Measurements from ENCODE around the gene PIGZ. TPM values are rescaled to one million over a fixed set of nuclear protein-coding genes. Genes with fewer than 3 reads are reported as not detected.

PIGZ gene
- total and polyA plus RNA-seq, 9 of the 15 experiments (the other 6 are each of a cell fraction or from before 2014, with no cell fraction given), result 0.15 to 1.8 (median 0.76) TPM

DNA sequence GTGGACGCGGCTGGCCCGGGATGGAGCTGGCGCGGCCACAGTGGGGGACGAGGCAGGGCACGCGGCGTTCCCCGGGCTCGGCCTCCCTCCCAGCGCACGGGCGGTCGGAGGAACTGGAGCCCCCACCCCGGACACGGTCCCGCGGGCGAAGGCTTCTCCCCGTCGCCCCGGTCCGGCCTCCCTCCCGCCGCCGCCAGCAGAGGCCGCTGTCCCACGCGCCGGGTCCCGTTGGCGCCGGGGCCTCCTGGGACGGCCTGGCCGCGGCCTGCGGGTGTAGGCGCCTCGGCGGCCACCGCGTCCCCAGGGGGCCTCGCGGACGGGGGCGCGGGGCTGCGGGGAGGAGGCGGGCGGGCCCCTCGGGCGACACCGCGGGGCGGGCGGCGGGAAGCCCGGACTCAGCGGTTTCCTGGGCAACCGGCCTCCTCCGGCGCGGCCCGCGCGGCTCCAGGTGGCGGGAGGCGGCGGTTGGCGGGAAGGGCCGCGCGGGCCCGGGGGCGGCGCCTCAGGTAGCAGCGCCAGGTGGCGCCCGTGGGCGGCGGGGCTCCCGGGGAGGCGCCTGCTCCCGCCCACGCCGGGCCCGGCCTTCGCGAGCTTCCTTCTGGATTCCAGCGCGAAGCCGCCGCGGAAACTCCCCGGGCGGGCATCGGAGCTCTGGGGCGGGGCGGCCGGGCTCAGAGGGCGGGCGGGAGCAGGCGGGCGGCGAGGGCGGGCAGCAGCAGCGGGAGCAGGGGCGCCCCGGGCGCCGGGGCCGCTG, 34.2 kb upstream of the PIGZ start (continued):
- TF ChIP-seq, protein P1, sequence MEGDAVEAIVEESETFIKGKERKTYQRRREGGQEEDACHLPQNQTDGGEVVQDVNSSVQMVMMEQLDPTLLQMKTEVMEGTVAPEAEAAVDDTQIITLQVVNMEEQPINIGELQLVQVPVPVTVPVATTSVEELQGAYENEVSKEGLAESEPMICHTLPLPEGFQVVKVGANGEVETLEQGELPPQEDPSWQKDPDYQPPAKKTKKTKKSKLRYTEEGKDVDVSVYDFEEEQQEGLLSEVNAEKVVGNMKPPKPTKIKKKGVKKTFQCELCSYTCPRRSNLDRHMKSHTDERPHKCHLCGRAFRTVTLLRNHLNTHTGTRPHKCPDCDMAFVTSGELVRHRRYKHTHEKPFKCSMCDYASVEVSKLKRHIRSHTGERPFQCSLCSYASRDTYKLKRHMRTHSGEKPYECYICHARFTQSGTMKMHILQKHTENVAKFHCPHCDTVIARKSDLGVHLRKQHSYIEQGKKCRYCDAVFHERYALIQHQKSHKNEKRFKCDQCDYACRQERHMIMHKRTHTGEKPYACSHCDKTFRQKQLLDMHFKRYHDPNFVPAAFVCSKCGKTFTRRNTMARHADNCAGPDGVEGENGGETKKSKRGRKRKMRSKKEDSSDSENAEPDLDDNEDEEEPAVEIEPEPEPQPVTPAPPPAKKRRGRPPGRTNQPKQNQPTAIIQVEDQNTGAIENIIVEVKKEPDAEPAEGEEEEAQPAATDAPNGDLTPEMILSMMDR (IDR thresholded peaks at IDR 0.05 in 2 of 3, conservative IDR thresholded peaks at IDR 0.05 in 1 of 3; ENCODE audit: insufficient read depth in 2 of 3, low read depth in 1 of 3, low read length in 3 of 3), result peak; percentile 48 to 83 (median 72)
- no peak for TF ChIP-seq DMBX1 (CRISPR knock-in tag; IDR thresholded peaks at IDR 0.05; ENCODE audit: borderline replicate concordance)
- TF ChIP-seq ZNF140 (CRISPR knock-in tag; IDR thresholded peaks at IDR 0.05), result no peak
- no peak for TF ChIP-seq SNRNP70 (optimal IDR thresholded peaks at IDR 0.05; ENCODE audit: low read depth, low read length)
- TF ChIP-seq TGIF2 (CRISPR knock-in tag; IDR thresholded peaks at IDR 0.05), result 0 out of 2 replicates have a peak, but pooled peaks have one; percentile 55
- no peak for TF ChIP-seq ELF4 (CRISPR knock-in tag; IDR thresholded peaks at IDR 0.05)
- TF ChIP-seq, protein P2, sequence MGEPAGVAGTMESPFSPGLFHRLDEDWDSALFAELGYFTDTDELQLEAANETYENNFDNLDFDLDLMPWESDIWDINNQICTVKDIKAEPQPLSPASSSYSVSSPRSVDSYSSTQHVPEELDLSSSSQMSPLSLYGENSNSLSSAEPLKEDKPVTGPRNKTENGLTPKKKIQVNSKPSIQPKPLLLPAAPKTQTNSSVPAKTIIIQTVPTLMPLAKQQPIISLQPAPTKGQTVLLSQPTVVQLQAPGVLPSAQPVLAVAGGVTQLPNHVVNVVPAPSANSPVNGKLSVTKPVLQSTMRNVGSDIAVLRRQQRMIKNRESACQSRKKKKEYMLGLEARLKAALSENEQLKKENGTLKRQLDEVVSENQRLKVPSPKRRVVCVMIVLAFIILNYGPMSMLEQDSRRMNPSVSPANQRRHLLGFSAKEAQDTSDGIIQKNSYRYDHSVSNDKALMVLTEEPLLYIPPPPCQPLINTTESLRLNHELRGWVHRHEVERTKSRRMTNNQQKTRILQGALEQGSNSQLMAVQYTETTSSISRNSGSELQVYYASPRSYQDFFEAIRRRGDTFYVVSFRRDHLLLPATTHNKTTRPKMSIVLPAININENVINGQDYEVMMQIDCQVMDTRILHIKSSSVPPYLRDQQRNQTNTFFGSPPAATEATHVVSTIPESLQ (CRISPR knock-in tag; IDR thresholded peaks at IDR 0.05), result no peak
- TF ChIP-seq, protein P3, sequence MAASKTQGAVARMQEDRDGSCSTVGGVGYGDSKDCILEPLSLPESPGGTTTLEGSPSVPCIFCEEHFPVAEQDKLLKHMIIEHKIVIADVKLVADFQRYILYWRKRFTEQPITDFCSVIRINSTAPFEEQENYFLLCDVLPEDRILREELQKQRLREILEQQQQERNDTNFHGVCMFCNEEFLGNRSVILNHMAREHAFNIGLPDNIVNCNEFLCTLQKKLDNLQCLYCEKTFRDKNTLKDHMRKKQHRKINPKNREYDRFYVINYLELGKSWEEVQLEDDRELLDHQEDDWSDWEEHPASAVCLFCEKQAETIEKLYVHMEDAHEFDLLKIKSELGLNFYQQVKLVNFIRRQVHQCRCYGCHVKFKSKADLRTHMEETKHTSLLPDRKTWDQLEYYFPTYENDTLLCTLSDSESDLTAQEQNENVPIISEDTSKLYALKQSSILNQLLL (CRISPR knock-in tag; IDR thresholded peaks at IDR 0.05; ENCODE audit: borderline replicate concordance), result no peak
- peak; percentile 77 for TF ChIP-seq HMGN3 (IDR thresholded peaks at IDR 0.05; ENCODE audit: borderline replicate concordance, extremely low read depth, insufficient read length, low read depth, low read length)
- no peak for TF ChIP-seq SMARCA4 (IDR thresholded peaks at IDR 0.05)
- TF ChIP-seq, protein P4, sequence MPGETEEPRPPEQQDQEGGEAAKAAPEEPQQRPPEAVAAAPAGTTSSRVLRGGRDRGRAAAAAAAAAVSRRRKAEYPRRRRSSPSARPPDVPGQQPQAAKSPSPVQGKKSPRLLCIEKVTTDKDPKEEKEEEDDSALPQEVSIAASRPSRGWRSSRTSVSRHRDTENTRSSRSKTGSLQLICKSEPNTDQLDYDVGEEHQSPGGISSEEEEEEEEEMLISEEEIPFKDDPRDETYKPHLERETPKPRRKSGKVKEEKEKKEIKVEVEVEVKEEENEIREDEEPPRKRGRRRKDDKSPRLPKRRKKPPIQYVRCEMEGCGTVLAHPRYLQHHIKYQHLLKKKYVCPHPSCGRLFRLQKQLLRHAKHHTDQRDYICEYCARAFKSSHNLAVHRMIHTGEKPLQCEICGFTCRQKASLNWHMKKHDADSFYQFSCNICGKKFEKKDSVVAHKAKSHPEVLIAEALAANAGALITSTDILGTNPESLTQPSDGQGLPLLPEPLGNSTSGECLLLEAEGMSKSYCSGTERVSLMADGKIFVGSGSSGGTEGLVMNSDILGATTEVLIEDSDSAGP (CRISPR knock-in tag; IDR thresholded peaks at IDR 0.05), result no peak
- no peak for TF ChIP-seq RAD51 (IDR thresholded peaks at IDR 0.05; ENCODE audit: borderline replicate concordance, low read depth)
- TF ChIP-seq GATAD2B (IDR thresholded peaks at IDR 0.05; ENCODE audit: borderline replicate concordance), result peak; percentile 84
- no peak for TF ChIP-seq SP2 (IDR thresholded peaks at IDR 0.05; ENCODE audit: extremely low read depth, low read depth, low read length, poor library complexity, severe bottlenecking)
- TF ChIP-seq, protein P5, sequence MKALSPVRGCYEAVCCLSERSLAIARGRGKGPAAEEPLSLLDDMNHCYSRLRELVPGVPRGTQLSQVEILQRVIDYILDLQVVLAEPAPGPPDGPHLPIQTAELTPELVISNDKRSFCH (CRISPR knock-in tag; IDR thresholded peaks at IDR 0.05), result no peak
- TF ChIP-seq, protein P5 (tag; IDR thresholded peaks at IDR 0.05), result no peak; the same call in 1 of the 2 replicates
- no peak for TF ChIP-seq ZNF586 (CRISPR knock-in tag; conservative IDR thresholded peaks at IDR 0.05)
- no peak for TF ChIP-seq POLR3G (IDR thresholded peaks at IDR 0.05; ENCODE audit: extremely low read depth, insufficient read length, insufficient replicate concordance)
- no peak for TF ChIP-seq ZNF324 (CRISPR knock-in tag; IDR thresholded peaks at IDR 0.05)
- no peak for TF ChIP-seq NFXL1 (CRISPR knock-in tag; IDR thresholded peaks at IDR 0.05)
